ENCODE results near the gene SUN5. TPM values are rescaled to one million over a fixed set of nuclear protein-coding genes. Genes with fewer than 3 reads are reported as not detected.

Gene SUN5
- total RNA-seq (ENCODE audit: low replicate concordance) = not detected in 2 replicates

GRCh38 chr20:33004141-33004751, at the start of gene SUN5:
SUN5 (minus strand) TSS chr20:33004433; CDS start chr20:33004340, 93 bp downstream.

GRCh38 chr20:33053291-33054106, 49.3 kb upstream of the SUN5 start, which contains the start of gene BPIFB3:
BPIFB3 (plus strand) TSS chr20:33053903; CDS start chr20:33055436, 1,533 bp downstream.

GRCh38 chr20:33031531-33031930, 27.3 kb upstream of the SUN5 start, which contains the start of gene BPIFB6:
BPIFB6 (plus strand) TSS chr20:33031648; CDS start chr20:33031648, 0 bp downstream.

GRCh38 chr20:33007376-33008335, 3.4 kb upstream of the SUN5 start, which contains the start of gene BPIFB2:
BPIFB2 (plus strand) TSS chr20:33007704; CDS start chr20:33008575, 871 bp downstream.

Other genes with a start within 250 kb of the SUN5 start
- gene DNMT3B, start 242.0 kb downstream of the SUN5 start, total RNA-seq (ENCODE audit: low replicate concordance) = 2.0 and 2.3 TPM in 2 replicates
- 58.5 and 87.3 TPM in 2 replicates for gene MAPRE1, start 184.5 kb downstream of the SUN5 start, total RNA-seq (ENCODE audit: low replicate concordance)
- under 0.01 TPM in 2 replicates for gene EFCAB8, start 145.5 kb downstream of the SUN5 start, total RNA-seq (ENCODE audit: low replicate concordance)
- gene BPIFB2, start 3.3 kb upstream of the SUN5 start, total RNA-seq (ENCODE audit: low replicate concordance) = not detected in 2 replicates
- gene BPIFB6, start 27.2 kb upstream of the SUN5 start, total RNA-seq (ENCODE audit: low replicate concordance) = not detected in 2 replicates
- not detected in 2 replicates for gene BPIFB3, start 49.5 kb upstream of the SUN5 start, total RNA-seq (ENCODE audit: low replicate concordance)
- gene BPIFB4, start 75.2 kb upstream of the SUN5 start, total RNA-seq (ENCODE audit: low replicate concordance) = 0.23 TPM in 1 of 2 replicates, not detected in the other
- gene BPIFA2, start 163.7 kb upstream of the SUN5 start, total RNA-seq (ENCODE audit: low replicate concordance) = not detected in 2 replicates
- not detected in 2 replicates for gene BPIFA3, start 212.9 kb upstream of the SUN5 start, total RNA-seq (ENCODE audit: low replicate concordance)
- not detected in 2 replicates for gene BPIFA1, start 231.6 kb upstream of the SUN5 start, total RNA-seq (ENCODE audit: low replicate concordance)